IPS-NIHi7 (cell line): ENCODE results near the gene EID2B.

Experiments
- DNase-seq: peaks from one replicate; pipeline ENCODE4 v3.0.0; 2012; ENCODE audit warnings: mixed read lengths; ENCODE audit errors: extremely low spot score

Gene EID2B

DNA sequence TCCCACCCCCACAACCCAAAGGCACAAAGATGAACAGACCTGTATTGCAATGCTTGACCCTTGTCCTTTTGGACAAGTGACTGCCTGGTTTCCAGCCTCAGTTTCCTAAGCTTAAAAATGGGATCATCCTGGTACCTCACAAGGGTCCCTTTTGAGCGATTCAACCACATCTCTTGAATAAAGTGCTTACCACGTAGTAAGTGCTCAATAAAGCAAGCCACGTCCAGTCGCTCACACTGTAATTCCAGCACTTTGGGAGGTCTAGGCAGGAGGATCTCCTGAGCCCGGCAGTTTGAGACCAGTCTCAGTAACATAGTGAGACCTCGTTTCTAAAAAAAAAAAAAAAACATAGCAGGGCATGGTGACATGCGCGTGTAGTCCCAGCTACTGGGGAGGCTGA lies 32.7 kb downstream of the EID2B start:
- no peak for DNase-seq

DNA sequence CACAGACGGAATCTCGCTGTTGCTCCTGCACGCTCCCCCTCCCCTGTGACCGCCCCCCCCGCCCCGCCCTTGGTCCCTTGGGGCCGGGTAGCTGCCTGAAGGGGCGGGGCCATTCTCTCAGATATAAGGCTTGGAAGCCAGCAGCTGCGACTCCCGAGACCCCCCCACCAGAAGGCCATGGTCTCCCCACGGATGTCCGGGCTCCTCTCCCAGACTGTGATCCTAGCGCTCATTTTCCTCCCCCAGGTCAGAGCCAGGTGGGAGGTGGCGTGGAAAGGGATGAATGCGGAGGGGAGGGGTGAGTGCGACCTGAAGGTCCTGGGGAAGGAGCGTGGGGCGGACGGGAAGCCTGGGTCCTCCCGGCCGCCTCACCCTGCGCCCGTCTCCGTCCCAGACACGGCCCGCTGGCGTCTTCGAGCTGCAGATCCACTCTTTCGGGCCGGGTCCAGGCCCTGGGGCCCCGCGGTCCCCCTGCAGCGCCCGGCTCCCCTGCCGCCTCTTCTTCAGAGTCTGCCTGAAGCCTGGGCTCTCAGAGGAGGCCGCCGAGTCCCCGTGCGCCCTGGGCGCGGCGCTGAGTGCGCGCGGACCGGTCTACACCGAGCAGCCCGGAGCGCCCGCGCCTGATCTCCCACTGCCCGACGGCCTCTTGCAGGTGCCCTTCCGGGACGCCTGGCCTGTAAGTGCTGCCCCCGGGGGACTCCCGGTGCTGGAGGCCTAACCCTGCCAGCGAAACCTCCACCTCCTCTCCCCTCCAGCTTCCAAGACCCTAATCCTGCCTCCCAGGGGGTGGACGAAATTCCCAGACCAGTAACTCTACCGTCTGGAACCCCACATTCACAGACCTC lies 33.6 kb downstream of the EID2B start, which contains the start of gene DLL3:
DLL3 (plus strand) TSS at position 150 of the 845 bp plus-strand sequence; CDS start at position 178, 28 bp downstream.
- DNase-seq, result peak; percentile 35

GRCh38 chr19:39497996-39498797 lies 34.5 kb downstream of the EID2B start:
- peak; percentile 83 for DNase-seq

DNA sequence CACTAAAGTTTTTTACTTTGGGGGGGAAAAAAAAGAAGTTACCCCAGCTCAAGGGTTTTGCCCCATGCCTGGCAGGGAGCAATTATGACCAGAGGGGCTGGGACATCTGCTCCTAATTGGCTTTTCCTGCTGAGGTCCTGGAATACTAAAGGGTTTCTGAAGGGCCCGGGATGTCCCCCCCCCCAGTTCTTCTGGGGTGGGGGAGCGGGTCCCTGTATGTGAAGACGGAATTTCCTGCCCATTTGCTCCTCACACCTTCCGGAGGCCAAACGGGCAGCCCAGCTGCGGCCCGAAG lies 35.0 kb downstream of the EID2B start:
- DNase-seq, result no peak

- DNase-seq, result no peak
Observed at GRCh38 chr19:39496063-39496462, 36.6 kb downstream of the EID2B start.

DNA sequence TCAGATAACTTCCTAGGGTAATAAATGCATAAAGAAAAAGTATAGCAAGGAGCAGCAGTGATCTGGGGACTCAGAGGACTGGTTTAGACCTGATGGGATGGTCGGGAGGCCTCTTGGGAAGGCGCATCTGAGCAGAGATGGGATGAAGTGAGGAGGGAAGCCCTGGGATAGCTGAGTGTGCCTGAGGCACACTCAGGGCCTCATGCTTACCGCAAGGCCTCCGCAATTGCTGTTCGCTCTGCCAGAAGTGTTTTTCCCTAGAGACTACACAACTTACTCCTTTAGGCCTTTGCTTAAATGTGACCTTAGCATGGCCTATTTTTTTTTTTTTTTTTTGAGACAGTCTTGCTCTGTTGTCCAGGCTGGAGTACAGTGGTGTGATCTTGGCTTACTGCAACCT lies 38.0 kb downstream of the EID2B start:
- DNase-seq, result no peak

- DNase-seq, result no peak
Observed at GRCh38 chr19:39492788-39493187, 39.9 kb downstream of the EID2B start.

GRCh38 chr19:39492225-39492624 lies 40.4 kb downstream of the EID2B start:
- DNase-seq, result no peak

GRCh38 chr19:39489756-39490155 lies 42.9 kb downstream of the EID2B start:
- DNase-seq, result no peak

GRCh38 chr19:39483141-39483540 lies 49.5 kb downstream of the EID2B start:
- DNase-seq, result no peak

- DNase-seq, result no peak
Observed at GRCh38 chr19:39481676-39482075, 51.0 kb downstream of the EID2B start.

DNA sequence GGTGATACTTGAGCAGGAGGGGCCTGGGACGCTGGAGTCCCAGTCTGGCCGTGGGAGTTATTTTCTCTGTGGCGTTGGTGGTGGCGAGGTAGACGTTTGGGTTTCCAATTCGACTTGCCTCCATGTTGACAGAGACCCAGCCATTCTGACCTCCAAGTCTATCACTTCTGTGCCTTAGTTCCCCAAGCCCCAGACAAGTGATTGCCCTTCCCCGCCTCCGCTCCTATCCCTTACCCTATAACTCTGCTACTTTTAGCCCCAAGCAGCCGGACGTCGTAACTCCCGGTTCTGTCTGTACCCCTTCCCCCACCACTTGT lies 51.5 kb downstream of the EID2B start:
- DNase-seq, result no peak
